Spleen (tissue), 11 donors: ENCODE data around the gene CES4A. TPM values are rescaled to one million over a fixed set of nuclear protein-coding genes. Genes with fewer than 3 reads are reported as not detected.

Experiments used
- DNase-seq: peaks from one replicate; pipeline ENCODE4 v3.0.0-alpha.2; 2020
- H3K27ac ChIP-seq, 8 donors: fragments of 200-600 bp; sonication (generic) in 7 of 8; 1 replicate in 4 of 8; 2 replicates in 4 of 8; pipeline versions ENCODE4 v1.5.0 to v1.8.0; 2016 to 2021; ENCODE audit warnings: inconsistent platforms in 4 of 8, mild to moderate bottlenecking in 4 of 8, moderate library complexity in 1 of 8
- H3K27me3 ChIP-seq, 7 donors: fragments of 200-600 bp; sonication (generic) in 6 of 7; replicated peaks in 1 of 7; 1 replicate in 4 of 7; 2 replicates in 3 of 7; pipeline versions ENCODE4 v1.5.0 to v1.8.0; 2016 to 2021; ENCODE audit warnings: inconsistent platforms in 3 of 7, mild to moderate bottlenecking in 1 of 7
- H3K36me3 ChIP-seq, 6 donors: fragments of 200-600 bp; sonication (generic) in 5 of 6; 1 replicate in 4 of 6; 2 replicates in 2 of 6; pipeline versions ENCODE4 v1.5.0 to v1.8.0; 2016 to 2021; ENCODE audit warnings: inconsistent platforms in 2 of 6
- H3K4me1 ChIP-seq, 6 donors: fragments of 200-600 bp; sonication (generic) in 5 of 6; 1 replicate in 3 of 6; 2 replicates in 3 of 6; pipeline versions ENCODE4 v1.5.0 to v1.8.0; 2016 to 2021; ENCODE audit warnings: inconsistent platforms in 3 of 6
- H3K4me3 ChIP-seq, 8 donors: fragments of 200-600 bp; sonication (generic) in 7 of 8; 1 replicate in 4 of 8; 2 replicates in 4 of 8; pipeline versions ENCODE4 v1.5.0 to v1.8.0; 2016 to 2021; ENCODE audit warnings: inconsistent platforms in 4 of 8, mild to moderate bottlenecking in 4 of 8, moderate library complexity in 2 of 8
- H3K9me3 ChIP-seq, 8 donors: fragments of 200-600 bp; sonication (generic) in 7 of 8; 1 replicate in 4 of 8; 2 replicates in 4 of 8; pipeline versions ENCODE4 v1.5.0 to v1.8.0; 2016 to 2021; ENCODE audit warnings: inconsistent platforms in 4 of 8
- POLR2A ChIP-seq, 3 donors: fragments of 450-650 bp; IDR thresholded peaks; one replicate each; pipeline ENCODE4 v1.5.1; 2017; ENCODE audit warnings: antibody characterized with exemption in 3 of 3, mild to moderate bottlenecking in 1 of 3
- POLR2AphosphoS5 ChIP-seq, 3 donors: sonication (generic); formaldehyde crosslinking; IDR thresholded peaks; one replicate each; pipeline ENCODE4 v1.5.1; 2017; ENCODE audit warnings: antibody characterized with exemption in 3 of 3
- WGBS, 5 donors: extraction: QIAGEN DNeasy Blood & Tissue Kit in 3 of 5; methylation state at CpG; one replicate each; pipeline versions ENCODE4 v1.1.5 to v1.1.7; 2013 to 2018; 5-methylcytosine and 5-hydroxymethylcytosine counted together
- intact Hi-C: fragments of 100-400 bp; cut with DNase I; formaldehyde crosslinking; loops from one replicate; pipeline ENCODE4 v1.15.0; 2023; ENCODE audit warnings: low total_unique reads
- polyA plus RNA-seq, 3 donors: library from polyadenylated mRNA; stranded (reverse); fragments of 200-250 nt; gene quantifications; one replicate each; pipeline ENCODE4 v1.2.1, GENCODE V29; 2013
- small RNA-seq, 4 donors: library from RNA; depleted of rRNA; stranded (forward); fragments of <200 nt; gene quantifications; one replicate each; pipeline ENCODE3, GENCODE V24; 2016
- total RNA-seq, 7 donors: library from RNA; depleted of rRNA in 3 of 7; stranded (reverse); fragments of >200 nt in 3 of 7; fragmentation: NEBNext Ultra II Directional in 4 of 7; extraction: Animal tissue kit (Norgen Biotek cat#: 25700) in 4 of 7; gene quantifications; one replicate each; pipeline versions ENCODE4 v1.1.0 to v1.2.1, GENCODE V29; 2016 to 2021
- TF ChIP-seq, protein P1 (sequence below), 11 experiments: fragments of 200-600 bp in 7 of 11; fragments of 450-650 bp in 4 of 11; sonication (generic) in 4 of 11; IDR thresholded peaks in 8 of 11; conservative IDR thresholded peaks in 3 of 11; 1 replicate in 7 of 11; 2 replicates in 4 of 11; pipeline versions ENCODE4 v1.4.0 to v1.8.0; 2016 to 2021; ENCODE audit warnings: antibody characterized with exemption in 11 of 11, inconsistent platforms in 4 of 11, mild to moderate bottlenecking in 1 of 11
- donor health status: healthy with polysubstance abuse.
- donor health status: DM: no; HTN: no; CAD: no; lungs with moderate emphysema.
- donor health status: DM: no; HTN: no; CAD: no.
- donor health status: Bipolar disorder and iron deficiency.
- donor health status: healthy.
- donor health status: DM: no; HTN: no; CAD: no.
- donor health status: DM: yes; HTN: yes; CAD: no.

CES4A gene
- total and polyA plus RNA-seq, 10 donors: 5.0 to 9.9 (median 6.7) TPM

DNA sequence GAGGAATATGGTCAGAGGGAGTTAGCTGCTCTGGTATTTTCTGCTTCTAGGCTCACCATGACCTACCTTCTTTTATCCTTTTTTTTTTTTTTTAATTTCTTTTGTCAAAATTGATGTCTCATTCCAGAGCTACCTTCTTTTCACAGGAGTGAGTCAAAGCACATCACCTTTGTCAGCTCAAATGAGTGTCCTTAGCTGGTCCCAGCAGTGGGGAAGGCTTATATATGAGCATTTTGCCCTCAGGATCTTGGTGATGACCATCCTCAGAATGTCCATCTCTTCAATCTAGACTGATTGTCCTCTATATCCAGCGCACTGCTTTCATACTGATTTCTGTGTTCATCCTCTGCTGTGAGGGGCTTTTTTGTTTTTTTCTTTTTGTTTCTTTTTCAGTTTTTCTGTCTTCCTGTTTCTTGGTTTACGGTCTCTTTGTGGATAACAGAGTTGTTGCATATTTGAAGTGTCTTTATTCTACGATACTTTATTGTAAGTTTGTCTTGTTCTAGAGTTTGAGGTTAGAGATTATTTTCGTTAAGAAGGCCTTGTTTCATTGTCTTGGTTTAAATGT, 65.5 kb downstream of the CES4A start:
- DNase-seq: no peak
- H3K9me3 ChIP-seq: no peaks in the 10 kb centered on the region
- intact Hi-C loops: no loop called here
- no peak for TF ChIP-seq POLR2A (IDR thresholded peaks at IDR 0.05)
- 53 to 70% (median 59%) methylated on average over 4 of the region's 4 CpGs for WGBS, 5 donors
- peaks cover 4 to 49% (median 18%) of the 10 kb centered on the region in 6 donors for H3K4me1 ChIP-seq
- H3K4me3 ChIP-seq: peak overlapping the region in 2 of 8 donors; percentile 3 to 40
- H3K27ac ChIP-seq: peak overlapping the region in 5 of 8 donors; percentile 5 to 34 (median 26)
- peaks cover 0 to 11% (median 0%) of the 10 kb centered on the region in 6 donors for H3K36me3 ChIP-seq
- no peaks in the 10 kb centered on the region for H3K27me3 ChIP-seq

DNA sequence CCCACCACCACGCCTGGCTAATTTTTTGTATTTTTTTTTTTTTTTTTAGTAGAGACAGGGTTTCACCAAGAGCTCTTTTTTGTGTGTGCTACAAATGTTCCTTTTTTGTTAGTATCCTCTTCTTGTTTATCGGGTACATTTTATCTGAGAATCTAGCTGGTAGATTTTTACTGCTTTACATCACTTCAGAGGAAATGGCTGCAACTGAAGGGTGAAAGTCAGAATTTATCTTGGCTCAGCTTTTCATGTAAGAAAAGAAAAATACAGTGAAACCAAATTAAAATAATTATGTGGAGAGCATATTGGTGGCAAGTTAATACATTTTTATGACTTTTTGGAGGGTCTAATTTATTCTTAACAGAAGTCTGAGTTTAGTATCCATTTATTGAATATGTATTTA, 66.5 kb downstream of the CES4A start:
- 79 to 88% (median 85%) methylated on average over 2 of the region's 2 CpGs for WGBS, 5 donors
- peak overlapping the region in 1 of 8 donors; percentile 23 for H3K27ac ChIP-seq

DNA sequence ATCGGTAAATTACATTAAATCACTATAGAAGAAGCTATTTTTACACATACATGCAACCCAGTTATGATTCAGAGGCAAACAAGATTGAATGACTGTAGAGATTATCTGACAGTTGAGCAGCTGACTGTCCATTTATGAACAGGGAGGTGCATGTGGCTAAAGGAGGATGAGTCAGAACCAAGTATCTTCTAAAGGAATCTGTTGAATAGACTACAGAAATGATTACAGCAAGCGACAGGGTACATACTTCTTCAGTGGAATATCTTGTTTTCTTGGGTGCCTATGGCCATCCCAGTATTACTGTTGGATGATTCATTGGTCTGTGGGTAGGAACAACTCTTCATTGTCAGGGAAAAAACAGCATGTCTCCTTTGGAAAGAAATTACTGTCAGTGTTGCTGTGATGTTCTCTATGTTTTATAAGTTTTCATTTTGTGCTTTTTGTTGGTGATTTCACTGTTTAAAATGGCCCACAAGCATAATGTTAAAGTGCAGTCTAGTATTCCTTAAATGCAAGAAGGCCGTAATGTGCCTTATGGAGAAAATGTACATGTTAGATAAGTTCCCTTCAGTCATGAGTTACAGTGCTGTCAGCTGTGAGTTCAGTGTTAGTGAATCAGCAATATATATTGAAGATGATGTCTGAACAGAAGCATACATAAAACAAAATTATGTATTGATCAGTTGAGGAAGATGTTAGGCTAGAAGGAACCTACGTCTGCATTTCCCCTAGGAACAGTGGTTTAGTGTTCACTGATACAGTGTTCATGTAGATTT, 67.5 kb downstream of the CES4A start:
- TF ChIP-seq, protein P1, sequence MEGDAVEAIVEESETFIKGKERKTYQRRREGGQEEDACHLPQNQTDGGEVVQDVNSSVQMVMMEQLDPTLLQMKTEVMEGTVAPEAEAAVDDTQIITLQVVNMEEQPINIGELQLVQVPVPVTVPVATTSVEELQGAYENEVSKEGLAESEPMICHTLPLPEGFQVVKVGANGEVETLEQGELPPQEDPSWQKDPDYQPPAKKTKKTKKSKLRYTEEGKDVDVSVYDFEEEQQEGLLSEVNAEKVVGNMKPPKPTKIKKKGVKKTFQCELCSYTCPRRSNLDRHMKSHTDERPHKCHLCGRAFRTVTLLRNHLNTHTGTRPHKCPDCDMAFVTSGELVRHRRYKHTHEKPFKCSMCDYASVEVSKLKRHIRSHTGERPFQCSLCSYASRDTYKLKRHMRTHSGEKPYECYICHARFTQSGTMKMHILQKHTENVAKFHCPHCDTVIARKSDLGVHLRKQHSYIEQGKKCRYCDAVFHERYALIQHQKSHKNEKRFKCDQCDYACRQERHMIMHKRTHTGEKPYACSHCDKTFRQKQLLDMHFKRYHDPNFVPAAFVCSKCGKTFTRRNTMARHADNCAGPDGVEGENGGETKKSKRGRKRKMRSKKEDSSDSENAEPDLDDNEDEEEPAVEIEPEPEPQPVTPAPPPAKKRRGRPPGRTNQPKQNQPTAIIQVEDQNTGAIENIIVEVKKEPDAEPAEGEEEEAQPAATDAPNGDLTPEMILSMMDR (IDR thresholded peaks at IDR 0.05 in 8 of 11, conservative IDR thresholded peaks at IDR 0.05 in 3 of 11): no peak
- TF ChIP-seq POLR2A (IDR thresholded peaks at IDR 0.05): no peak
- no peak for TF ChIP-seq POLR2AphosphoS5 (IDR thresholded peaks at IDR 0.05)
- H3K27ac ChIP-seq: no peak overlapping the region
- WGBS, 5 donors: 77 to 91% (median 81%) methylated on average over 4 of the region's 4 CpGs
- DNase-seq: no peak
- H3K4me3 ChIP-seq: no peak overlapping the region
- peaks cover 0 to 21% (median 0%) of the 10 kb centered on the region in 6 donors for H3K36me3 ChIP-seq
- peaks cover 4 to 54% (median 18%) of the 10 kb centered on the region in 6 donors for H3K4me1 ChIP-seq
- intact Hi-C loops: no loop called here
- H3K9me3 ChIP-seq: no peaks in the 10 kb centered on the region
- H3K27me3 ChIP-seq: no peaks in the 10 kb centered on the region

More for the DNA sequence above, 66.5 kb downstream of the CES4A start:
- intact Hi-C loops: no loop called here
- no peak overlapping the region for H3K4me3 ChIP-seq
- peaks cover 0 to 11% (median 0%) of the 10 kb centered on the region in 6 donors for H3K36me3 ChIP-seq
- no peak for TF ChIP-seq POLR2A (IDR thresholded peaks at IDR 0.05)
- no peak for TF ChIP-seq POLR2AphosphoS5 (IDR thresholded peaks at IDR 0.05)
- TF ChIP-seq, protein P1 (IDR thresholded peaks at IDR 0.05 in 8 of 11, conservative IDR thresholded peaks at IDR 0.05 in 3 of 11): no peak
- no peaks in the 10 kb centered on the region for H3K27me3 ChIP-seq
- no peak for DNase-seq
- H3K4me1 ChIP-seq: peaks cover 4 to 50% (median 18%) of the 10 kb centered on the region in 6 donors
- no peaks in the 10 kb centered on the region for H3K9me3 ChIP-seq

Small RNAs within 50 kb of the gene (small RNA-seq; reads per million reads assigned to genes)
- 0 reads per million in 4 donors for gene RN7SL543P

Other genes with a start within 250 kb of the CES4A start
- 100 to 1,000 TPM in 5 of 7 donors, 10 to 100 TPM in 2; 77.7 to 132 (median 118) TPM for gene DYNC1LI2, start 237.0 kb upstream of the CES4A start, total RNA-seq
- 10 to 100 TPM; 15.6 to 33.2 (median 24.5) TPM for gene DYNC1LI2, start 237.0 kb upstream of the CES4A start, polyA plus RNA-seq
- under 1 TPM in 1 of 7 donors, not detected in 6; 0.41 TPM for gene TERB1, start 187.0 kb upstream of the CES4A start, total RNA-seq
- under 1 TPM in 1 of 3 donors, not detected in 2; 0.04 TPM for gene TERB1, start 187.0 kb upstream of the CES4A start, polyA plus RNA-seq
- 10 to 100 TPM; 32.4 to 51.4 (median 44.5) TPM for gene NAE1, start 157.6 kb upstream of the CES4A start, total RNA-seq
- 10 to 100 TPM; 29.7 to 31.0 (median 29.9) TPM for gene NAE1, start 157.6 kb upstream of the CES4A start, polyA plus RNA-seq
- gene CA7, start 144.2 kb upstream of the CES4A start, total RNA-seq: not detected
- gene CA7, start 144.2 kb upstream of the CES4A start, polyA plus RNA-seq: not detected
- 1 to 10 TPM; 3.8 to 9.6 (median 7.3) TPM for gene PDP2, start 108.1 kb upstream of the CES4A start, total RNA-seq
- gene PDP2, start 108.1 kb upstream of the CES4A start, polyA plus RNA-seq: 1 to 10 TPM; 1.0 to 1.5 (median 1.1) TPM
- gene CDH16, start 69.7 kb upstream of the CES4A start, total RNA-seq: not detected
- gene CDH16, start 69.7 kb upstream of the CES4A start, polyA plus RNA-seq: not detected
- 1 to 10 TPM in 5 of 7 donors, under 1 TPM in 2; 0.52 to 2.4 (median 1.5) TPM for gene RRAD, start 63.1 kb upstream of the CES4A start, total RNA-seq
- 10 to 100 TPM in 1 of 3 donors, 1 to 10 TPM in 2; 4.0 to 16.4 (median 5.2) TPM for gene RRAD, start 63.1 kb upstream of the CES4A start, polyA plus RNA-seq
- 10 to 100 TPM; 46.8 to 63.1 (median 55.8) TPM for gene CIAO2B, start 54.2 kb upstream of the CES4A start, total RNA-seq
- gene CIAO2B, start 54.2 kb upstream of the CES4A start, polyA plus RNA-seq: 100 to 1,000 TPM; 114 to 168 (median 148) TPM
- gene CES2, start 53.1 kb upstream of the CES4A start, total RNA-seq: 10 to 100 TPM; 21.6 to 48.1 (median 34.8) TPM
- 10 to 100 TPM in 1 of 3 donors, 1 to 10 TPM in 2; 8.0 to 21.4 (median 8.5) TPM for gene CES2, start 53.1 kb upstream of the CES4A start, polyA plus RNA-seq
- gene CES3, start 27.3 kb upstream of the CES4A start, total RNA-seq: 1 to 10 TPM in 1 of 7 donors, under 1 TPM in 5, not detected in 1; 0.23 to 1.3 (median 0.33) TPM
- under 1 TPM; 0.27 to 0.80 (median 0.43) TPM for gene CES3, start 27.3 kb upstream of the CES4A start, polyA plus RNA-seq
- gene CBFB, start 40.6 kb downstream of the CES4A start, total RNA-seq: 10 to 100 TPM; 55.8 to 80.4 (median 58.6) TPM
- gene CBFB, start 40.6 kb downstream of the CES4A start, polyA plus RNA-seq: 10 to 100 TPM; 22.7 to 35.1 (median 29.1) TPM
- gene PHAF1, start 121.4 kb downstream of the CES4A start, total RNA-seq: 10 to 100 TPM; 15.3 to 44.0 (median 19.8) TPM
- 10 to 100 TPM in 1 of 3 donors, 1 to 10 TPM in 2; 5.5 to 10.3 (median 9.9) TPM for gene PHAF1, start 121.4 kb downstream of the CES4A start, polyA plus RNA-seq
- gene B3GNT9, start 162.4 kb downstream of the CES4A start, total RNA-seq: 10 to 100 TPM in 4 of 7 donors, 1 to 10 TPM in 3; 6.1 to 15.3 (median 10.1) TPM
- 1 to 10 TPM; 2.0 to 6.6 (median 3.0) TPM for gene B3GNT9, start 162.4 kb downstream of the CES4A start, polyA plus RNA-seq
- 10 to 100 TPM; 29.2 to 39.3 (median 31.1) TPM for gene TRADD, start 171.3 kb downstream of the CES4A start, total RNA-seq
- 10 to 100 TPM; 27.5 to 42.2 (median 35.3) TPM for gene TRADD, start 171.3 kb downstream of the CES4A start, polyA plus RNA-seq
- gene FBXL8, start 171.4 kb downstream of the CES4A start, total RNA-seq: 10 to 100 TPM in 6 of 7 donors, 1 to 10 TPM in 1; 8.4 to 29.9 (median 13.2) TPM
- 10 to 100 TPM in 1 of 3 donors, 1 to 10 TPM in 2; 6.0 to 11.2 (median 6.0) TPM for gene FBXL8, start 171.4 kb downstream of the CES4A start, polyA plus RNA-seq
- gene HSF4, start 176.2 kb downstream of the CES4A start, total RNA-seq: 10 to 100 TPM; 11.5 to 43.7 (median 23.3) TPM
- 10 to 100 TPM; 16.1 to 24.0 (median 16.7) TPM for gene HSF4, start 176.2 kb downstream of the CES4A start, polyA plus RNA-seq
- 10 to 100 TPM in 6 of 7 donors, 1 to 10 TPM in 1; 8.2 to 14.2 (median 13.6) TPM for gene NOL3, start 181.9 kb downstream of the CES4A start, total RNA-seq
- 10 to 100 TPM in 2 of 3 donors, 1 to 10 TPM in 1; 8.7 to 12.0 (median 10.8) TPM for gene NOL3, start 181.9 kb downstream of the CES4A start, polyA plus RNA-seq
- 10 to 100 TPM; 11.9 to 59.4 (median 21.0) TPM for gene MATCAP1, start 195.4 kb downstream of the CES4A start, total RNA-seq
- 10 to 100 TPM in 2 of 3 donors, 1 to 10 TPM in 1; 8.9 to 37.1 (median 16.3) TPM for gene MATCAP1, start 195.4 kb downstream of the CES4A start, polyA plus RNA-seq
- gene EXOC3L1, start 201.5 kb downstream of the CES4A start, total RNA-seq: 10 to 100 TPM; 29.2 to 81.7 (median 48.3) TPM
- gene EXOC3L1, start 201.5 kb downstream of the CES4A start, polyA plus RNA-seq: 100 to 1,000 TPM in 1 of 3 donors, 10 to 100 TPM in 2; 28.5 to 113 (median 54.2) TPM
- gene E2F4, start 203.6 kb downstream of the CES4A start, total RNA-seq: 100 to 1,000 TPM in 3 of 7 donors, 10 to 100 TPM in 4; 68.0 to 134 (median 80.1) TPM
- 10 to 100 TPM; 40.8 to 68.3 (median 47.8) TPM for gene E2F4, start 203.6 kb downstream of the CES4A start, polyA plus RNA-seq
- gene ELMO3, start 210.5 kb downstream of the CES4A start, total RNA-seq: 1 to 10 TPM; 2.8 to 4.7 (median 4.0) TPM
- gene ELMO3, start 210.5 kb downstream of the CES4A start, polyA plus RNA-seq: 1 to 10 TPM; 4.2 to 8.7 (median 7.0) TPM
- gene TMEM208, start 238.5 kb downstream of the CES4A start, total RNA-seq: 10 to 100 TPM; 28.1 to 39.0 (median 29.3) TPM
- 10 to 100 TPM; 54.5 to 68.7 (median 65.9) TPM for gene TMEM208, start 238.5 kb downstream of the CES4A start, polyA plus RNA-seq